Measurements from ENCODE around the gene EFHD1.
"Not testable (repeated sequence)": the region's sequence is repeated elsewhere in the genome, so short reads cannot be mapped to it uniquely, and the experiment has no call there.

EFHD1 gene

DNA sequence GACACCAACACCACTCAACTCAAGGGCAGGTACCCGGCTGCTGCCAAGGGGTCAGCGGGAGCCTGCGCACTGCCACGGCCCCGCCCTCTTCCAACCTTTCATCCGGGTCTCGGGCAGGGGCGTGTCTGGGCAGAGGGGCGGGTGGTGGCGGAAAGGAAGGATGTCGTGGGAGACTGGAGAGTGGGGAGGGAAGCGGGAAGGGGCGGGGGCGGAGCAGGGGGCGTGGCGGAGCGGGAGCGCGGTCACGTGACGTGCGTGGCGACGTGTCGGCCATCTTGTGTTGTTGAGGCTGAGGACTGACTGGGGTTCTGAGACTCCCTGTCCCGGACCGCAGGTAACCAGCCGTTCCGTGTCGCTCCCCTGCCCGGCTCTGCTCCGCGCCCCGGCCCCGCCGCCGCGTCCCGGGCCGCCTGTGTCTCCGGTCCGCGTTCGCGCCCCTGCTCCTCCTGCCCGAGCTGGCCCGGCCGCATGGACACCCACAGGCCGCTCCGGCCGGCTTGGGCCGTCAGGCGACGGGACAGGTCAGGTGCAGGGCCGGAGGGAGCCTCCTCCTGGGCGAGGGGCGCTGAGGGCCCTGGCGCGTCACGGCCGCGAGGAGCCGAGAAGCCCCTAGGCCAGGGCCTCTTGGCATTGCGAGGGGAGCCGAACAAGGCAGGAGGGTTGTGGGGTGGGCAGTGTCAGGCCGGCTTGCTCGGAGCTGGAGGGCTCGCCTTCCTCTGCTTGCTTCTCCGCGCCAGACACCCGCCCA, 63.8 kb downstream of the EFHD1 start, which contains the start of gene GIGYF2:
GIGYF2 (plus strand) TSS at position 273 of the 748 bp plus-strand sequence. CDS start 37,867 bp downstream, outside the sequence.
- peak; percentile 96 to 97 for DNase-seq

DNA sequence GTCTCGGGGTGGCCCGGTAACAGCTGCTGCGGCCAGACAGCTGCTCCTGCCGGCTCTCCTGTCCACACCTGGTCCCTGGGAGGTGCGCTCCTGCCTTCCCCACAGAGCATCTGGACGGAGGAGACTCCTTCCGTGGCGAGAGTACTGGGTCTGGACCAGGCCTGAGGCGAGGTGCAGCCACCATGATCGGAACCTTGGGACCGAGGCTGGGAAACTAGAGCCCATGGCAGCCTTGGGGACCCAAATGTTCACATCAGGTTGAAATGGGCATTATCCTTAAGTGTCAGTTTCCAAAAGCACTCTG, 64.4 kb downstream of the EFHD1 start:
- no peak for DNase-seq

DNA sequence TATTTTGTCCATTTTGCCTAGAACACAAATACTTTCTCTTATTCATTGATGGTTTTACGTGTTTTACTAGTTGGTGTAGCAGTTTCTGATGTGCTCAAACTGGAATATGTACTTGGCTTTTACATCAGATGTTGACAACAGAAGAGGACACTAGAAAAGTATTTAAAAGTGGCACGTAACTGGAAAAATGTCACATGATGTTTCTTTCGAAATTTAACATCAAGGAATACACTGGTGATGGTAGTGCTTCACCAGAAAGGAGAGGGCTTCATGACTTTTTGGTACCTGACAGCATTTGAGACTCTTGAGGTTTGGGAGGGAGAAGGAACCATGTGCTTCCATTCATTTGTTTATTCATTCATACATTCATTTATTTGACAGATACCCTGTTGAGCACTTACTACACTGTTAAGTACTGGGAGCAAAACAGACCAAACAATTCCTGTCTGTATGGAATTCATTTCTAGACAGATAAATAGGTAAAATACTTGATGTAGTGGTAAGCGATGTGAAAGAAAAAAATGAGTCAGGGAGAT, 65.2 kb downstream of the EFHD1 start:
- no peak for DNase-seq

DNA sequence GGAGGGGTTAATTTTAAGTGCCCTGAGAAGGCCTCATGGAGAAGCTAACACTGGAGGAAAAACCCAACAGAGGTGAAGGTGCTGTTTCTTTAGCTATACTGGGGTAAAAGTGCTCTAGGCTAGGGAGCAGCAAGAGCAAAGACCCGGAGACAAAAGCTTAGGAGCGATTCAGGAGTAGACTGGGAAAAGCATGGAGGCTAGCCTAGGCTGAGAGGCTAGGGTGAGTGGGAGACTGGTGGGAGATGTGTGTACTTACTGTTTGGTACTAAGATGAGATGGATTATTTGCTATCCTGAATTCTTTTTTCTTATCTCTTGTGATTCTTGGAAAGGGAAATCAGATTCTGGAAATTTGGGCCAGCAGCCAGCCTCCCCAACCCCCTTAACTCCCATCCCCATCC, 65.7 kb downstream of the EFHD1 start:
- DNase-seq, result no peak

DNA sequence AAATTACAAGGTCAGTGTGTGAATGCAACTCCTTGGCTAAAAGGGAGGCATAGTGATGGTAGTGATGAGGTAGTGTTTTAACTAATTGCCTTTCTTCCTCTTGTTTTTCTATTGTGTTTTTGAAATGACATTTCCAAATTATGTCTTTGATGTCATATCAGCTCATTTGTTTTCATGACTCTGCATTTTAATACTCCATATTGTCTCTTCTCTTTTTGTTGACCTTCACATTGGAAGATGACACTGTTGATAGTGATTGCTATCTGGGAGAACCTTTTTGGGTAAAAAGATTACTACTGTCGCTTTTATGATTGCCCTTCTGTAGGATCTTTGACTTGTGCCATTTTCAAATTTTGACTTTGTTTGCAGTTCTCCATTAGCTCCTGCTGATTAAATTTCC, 66.8 kb downstream of the EFHD1 start:
- DNase-seq, result no peak

DNA sequence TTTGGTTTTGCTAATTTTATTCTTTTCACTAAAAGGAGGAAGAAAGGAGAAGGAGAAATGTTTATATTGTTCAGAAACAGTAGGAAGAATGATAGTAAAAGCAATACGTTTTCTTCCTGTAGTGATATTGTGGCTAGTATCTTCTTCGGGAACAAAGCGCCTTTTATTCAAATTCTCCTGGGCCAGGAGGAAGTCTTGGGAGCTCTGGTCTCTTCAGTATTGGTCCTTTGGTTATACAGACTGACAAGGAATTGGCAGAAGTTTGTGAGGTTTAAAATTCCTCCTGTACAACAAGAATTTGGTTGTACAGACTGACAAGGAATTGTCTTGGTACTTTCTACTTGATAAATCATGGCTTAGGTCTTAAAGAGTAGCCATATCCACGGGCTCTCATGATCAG, 73.7 kb downstream of the EFHD1 start:
- no peak for DNase-seq

DNA sequence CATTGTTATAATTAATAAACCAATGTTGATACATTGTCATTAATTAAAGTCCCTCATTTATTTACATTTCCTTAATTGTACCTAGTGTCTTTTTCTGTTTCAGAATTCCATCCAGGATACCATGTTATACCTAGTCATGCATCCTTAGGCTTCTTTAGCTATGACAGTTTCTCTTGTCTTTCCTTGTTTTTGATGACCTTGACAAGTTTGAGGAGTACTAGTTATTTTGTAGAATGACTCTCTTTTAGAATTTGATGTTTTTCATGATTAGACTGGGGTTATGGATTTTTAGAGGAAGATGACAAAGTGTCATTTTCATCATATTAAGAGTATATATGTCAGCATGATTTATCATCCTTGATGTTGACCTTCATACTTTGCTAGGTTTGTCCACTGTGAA, 80.1 kb downstream of the EFHD1 start:
- DNase-seq, result no peak

DNA sequence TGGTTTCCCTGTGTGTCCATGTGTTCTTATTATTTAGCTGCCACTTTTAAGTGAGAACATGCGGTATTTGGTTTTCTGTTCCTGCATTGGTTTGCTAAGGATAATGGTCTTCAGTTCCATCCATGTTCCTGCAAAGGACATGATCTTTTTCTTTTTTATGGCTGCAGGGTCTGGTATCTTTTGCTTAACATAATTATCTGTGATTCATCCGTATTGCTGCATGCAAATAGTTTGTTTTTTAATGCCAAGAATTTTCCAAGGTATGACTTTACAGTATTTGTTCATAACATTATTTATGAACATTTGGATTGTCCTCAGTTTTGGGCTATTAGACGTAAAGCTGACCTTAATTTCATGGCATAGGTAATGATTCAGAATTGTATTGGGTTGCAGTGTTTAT, 81.6 kb downstream of the EFHD1 start:
- no peak for DNase-seq

DNA sequence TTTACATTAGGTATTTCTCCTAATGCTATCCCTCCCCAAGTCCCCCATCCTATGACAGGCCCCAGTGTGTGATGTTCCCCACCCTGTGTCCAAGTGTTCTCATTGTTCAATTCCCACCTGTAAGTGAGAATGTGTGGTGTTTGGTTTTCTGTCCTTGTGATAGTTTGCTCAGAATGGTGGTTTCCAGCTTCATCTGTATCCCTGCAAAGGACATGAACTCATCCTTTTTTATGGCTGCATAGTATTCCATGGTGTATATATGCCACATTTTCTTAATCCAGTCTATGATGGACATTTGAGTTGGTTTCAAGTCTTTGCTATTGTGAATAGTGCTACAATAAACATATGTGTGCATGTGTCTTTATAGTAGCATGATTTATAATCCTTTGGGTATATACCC, 86.7 kb downstream of the EFHD1 start:
- DNase-seq, result not testable (repeated sequence)

DNA sequence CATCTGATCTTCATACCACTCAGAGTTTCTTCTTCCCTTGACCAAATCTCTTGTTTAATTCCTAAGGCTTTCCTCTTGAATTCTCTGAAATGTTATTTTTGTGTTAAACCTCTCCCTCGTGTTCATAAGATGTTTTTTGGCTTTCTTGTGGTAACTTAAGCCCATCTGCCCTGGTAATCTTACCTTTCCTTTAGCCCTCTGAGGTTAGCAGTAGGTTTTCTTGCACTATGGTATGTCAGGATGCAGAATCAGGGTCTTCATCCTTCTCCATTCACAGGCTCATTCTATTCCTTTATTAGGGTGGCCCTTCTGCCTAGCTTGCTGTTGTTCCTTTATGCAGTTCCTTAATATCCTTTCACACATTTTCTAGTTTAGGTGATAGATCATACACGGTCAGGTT, 87.9 kb downstream of the EFHD1 start:
- no peak for DNase-seq

DNA sequence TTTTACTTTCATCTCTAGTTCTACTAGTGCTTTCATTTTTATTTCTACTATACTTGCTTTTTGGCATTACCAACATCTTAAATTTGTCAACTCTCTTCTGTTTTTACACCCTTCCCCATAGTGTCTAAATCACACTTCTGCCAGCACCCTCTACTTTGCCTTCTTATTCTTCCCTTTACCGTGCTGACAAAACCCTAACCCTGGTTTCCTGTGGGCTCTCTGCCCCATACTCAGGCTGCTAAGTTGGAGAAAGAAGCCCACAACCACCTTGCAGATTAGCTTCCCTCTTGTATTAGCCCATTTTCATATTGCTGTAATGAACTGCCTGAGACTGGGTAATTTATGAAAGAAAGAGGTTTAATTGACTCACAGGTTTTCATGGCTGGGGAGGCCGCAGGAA, 88.5 kb downstream of the EFHD1 start:
- no peak for DNase-seq

DNA sequence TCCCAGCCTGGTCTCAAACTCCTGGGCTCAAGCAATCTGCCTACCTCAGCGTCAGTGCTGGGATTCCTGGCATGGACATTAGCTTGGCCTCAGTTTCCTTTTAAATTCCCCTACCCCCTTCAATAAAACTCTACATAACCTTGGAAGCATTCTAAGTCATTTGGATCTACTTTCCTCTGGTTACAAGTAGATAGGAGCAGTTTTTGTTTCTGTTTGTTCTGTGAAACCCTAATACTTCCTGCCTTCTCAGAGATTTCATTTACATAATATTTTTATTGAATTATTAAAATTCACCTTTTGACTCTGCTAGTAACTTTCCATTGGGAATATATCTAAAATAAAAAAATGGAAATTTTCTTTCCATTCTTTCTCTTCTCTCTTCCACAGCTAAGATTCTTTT, 89.6 kb downstream of the EFHD1 start:
- DNase-seq, result no peak

DNA sequence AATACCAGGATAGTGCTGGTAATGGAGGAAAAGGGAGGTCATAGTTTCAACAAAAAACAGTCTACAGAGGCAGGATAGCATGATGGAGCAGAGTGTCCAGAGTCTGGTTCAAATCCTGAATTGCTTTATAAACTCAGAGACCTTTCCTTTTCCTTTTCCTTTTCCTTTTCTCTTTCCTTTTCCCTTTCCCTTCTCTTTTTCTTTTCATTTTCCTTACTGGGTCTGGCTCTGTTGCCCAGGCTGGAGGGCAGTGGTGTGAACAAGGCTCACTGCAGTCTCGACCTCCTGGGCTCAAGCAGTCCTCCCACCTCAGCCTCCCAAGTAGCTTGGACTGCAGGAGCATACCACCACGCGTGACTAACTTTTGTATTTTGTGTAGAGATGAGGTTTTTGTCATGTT, 95.4 kb downstream of the EFHD1 start:
- no peak for DNase-seq

DNA sequence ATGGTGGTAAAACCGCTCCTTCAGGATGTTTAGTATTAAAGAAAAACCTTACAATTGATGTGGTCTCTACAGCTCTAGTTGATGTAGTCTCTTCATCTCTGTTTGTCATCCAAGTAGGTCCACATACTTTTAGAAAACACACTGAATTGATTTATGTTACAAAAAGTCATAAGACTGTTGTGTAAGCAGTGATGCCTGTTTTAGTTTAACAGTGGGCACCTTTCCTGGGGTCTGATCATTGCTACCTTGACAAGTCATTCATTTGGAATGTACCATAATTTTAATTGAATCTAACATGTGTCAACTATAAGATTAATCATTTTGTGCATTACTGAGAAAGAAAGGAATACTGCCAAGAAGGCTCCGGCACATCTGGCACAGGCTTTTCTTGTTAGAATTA, 98.1 kb downstream of the EFHD1 start:
- DNase-seq, result no peak
